IMR-90 (cell line): ENCODE results near the gene POLR3E. TPM values are rescaled to one million over a fixed set of nuclear protein-coding genes. Genes with fewer than 3 reads are reported as not detected.

Experiments
- ATAC-seq: fragments of 200-7000 bp; cut with Tn5 transposase; 2 replicates; pipeline ENCODE4 v1.9.1; 2020; ENCODE audit warnings: low read depth, mild to moderate bottlenecking, moderate library complexity
- BruUV-seq: library from RNA; stranded (reverse); fragments of 400-500 nt; replicated peaks from 2 replicates; lab custom pipeline; 2021; lab: Mats Ljungman, UMichigan
- CTCF ChIA-PET: fragments of 300-600 bp; formaldehyde crosslinking; extraction: SDS; loops from one replicate; lab custom pipeline; 2021; ENCODE audit warnings: antibody characterized with exemption; lab: Yijun Ruan, JAX
- POLR2A ChIA-PET: fragments of 300-600 bp; sonication (Branson Sonifier 250); formaldehyde crosslinking; loops from one replicate; lab custom pipeline; 2022; ENCODE audit warnings: antibody characterized with exemption; ENCODE audit not compliant: unreplicated experiment; lab: Charles Lee
- DNase-seq: peaks from one replicate; pipeline ENCODE4 v3.0.0; 2013
- H2AFZ ChIP-seq: replicated peaks from 2 replicates; pipeline ENCODE3; 2013; ENCODE audit warnings: low read length, mild to moderate bottlenecking; ENCODE audit not compliant: poor library complexity
- H2AK5ac ChIP-seq: 2 replicates; pipeline ENCODE4 v1.6.1; 2013; ENCODE audit warnings: low read depth, low read length, inconsistent platforms
- H2AK9ac ChIP-seq: replicated peaks from 2 replicates; pipeline ENCODE3; 2013; ENCODE audit warnings: mild to moderate bottlenecking, low read depth, low read length, moderate library complexity; ENCODE audit not compliant: poor library complexity
- H2BK120ac ChIP-seq: 2 replicates; pipeline ENCODE4 v1.6.1; 2013; ENCODE audit warnings: low read depth, low read length, inconsistent platforms
- H2BK15ac ChIP-seq: 3 replicates; pipeline ENCODE4 v1.6.1; 2013; ENCODE audit warnings: low read depth, low read length, inconsistent platforms
- H2BK20ac ChIP-seq: 2 replicates; pipeline ENCODE4 v1.6.1; 2013; ENCODE audit warnings: low read depth, mild to moderate bottlenecking, inconsistent platforms, low read length, moderate library complexity
- H2BK5ac ChIP-seq: 2 replicates; pipeline ENCODE4 v1.6.1; 2013; ENCODE audit warnings: mild to moderate bottlenecking, low read depth, low read length, inconsistent platforms; ENCODE audit not compliant: poor library complexity, severe bottlenecking
- H3K14ac ChIP-seq: replicated peaks from 2 replicates; pipeline ENCODE4 v1.6.1; 2013; ENCODE audit warnings: low read depth, low read length, inconsistent platforms
- H3K18ac ChIP-seq: 2 replicates; pipeline ENCODE4 v1.6.1; 2013; ENCODE audit warnings: low read depth, low read length, control low read depth
- H3K23ac ChIP-seq: 2 replicates; pipeline ENCODE4 v1.6.1; 2013; ENCODE audit warnings: low read depth, low read length, inconsistent platforms
- H3K27ac ChIP-seq: 2 replicates; pipeline ENCODE4 v1.5.1; 2013; ENCODE audit warnings: mild to moderate bottlenecking, control low read depth, low read length; ENCODE audit not compliant: insufficient read depth
- H3K27me3 ChIP-seq: 2 replicates; pipeline ENCODE4 v1.6.1; 2013; ENCODE audit warnings: low read length; ENCODE audit not compliant: control insufficient read depth, insufficient read depth
- H3K36me3 ChIP-seq: 2 replicates; pipeline ENCODE4 v1.6.1; 2013; ENCODE audit warnings: low read length, mixed read lengths; ENCODE audit not compliant: control insufficient read depth, insufficient read depth
- H3K4ac ChIP-seq: 2 replicates; pipeline ENCODE4 v1.6.1; 2013; ENCODE audit warnings: low read depth, low read length, inconsistent platforms
- H3K4me1 ChIP-seq: 2 replicates; pipeline ENCODE4 v1.6.1; 2013; ENCODE audit warnings: low read length, mixed read lengths; ENCODE audit not compliant: control insufficient read depth, insufficient read depth
- H3K4me2 ChIP-seq: 2 replicates; pipeline ENCODE4 v1.6.1; 2013; ENCODE audit warnings: low read depth, mild to moderate bottlenecking, control low read depth, low read length, moderate library complexity
- H3K4me3 ChIP-seq: 2 replicates; pipeline ENCODE4 v1.5.1; 2013; ENCODE audit warnings: low read depth, mild to moderate bottlenecking, control low read depth, low read length, moderate library complexity; ENCODE audit not compliant: insufficient read depth
- H3K56ac ChIP-seq: 2 replicates; pipeline ENCODE4 v1.6.1; 2013; ENCODE audit warnings: low read length, inconsistent platforms; ENCODE audit not compliant: insufficient read depth; ENCODE audit errors: extremely low read depth
- H3K79me1 ChIP-seq, 2 experiments: 2 replicates each; pipeline ENCODE4 v1.6.1; 2013; ENCODE audit warnings: low read length in 2 of 2, inconsistent platforms in 1 of 2, low read depth in 1 of 2
- H3K9ac ChIP-seq: 2 replicates; pipeline ENCODE4 v1.6.1; 2013; ENCODE audit warnings: low read depth, low read length, control low read depth
- H3K9me1 ChIP-seq: 2 replicates; pipeline ENCODE4 v1.6.1; 2013; ENCODE audit warnings: low read length, inconsistent platforms; ENCODE audit not compliant: insufficient read depth
- H3K9me3 ChIP-seq: 2 replicates; pipeline ENCODE4 v1.6.1; 2013; ENCODE audit warnings: low read length; ENCODE audit not compliant: control insufficient read depth, insufficient read depth
- H4K20me1 ChIP-seq: 2 replicates; pipeline ENCODE4 v1.6.1; 2013; ENCODE audit warnings: low read length, inconsistent platforms; ENCODE audit not compliant: insufficient read depth
- H4K5ac ChIP-seq: 2 replicates; pipeline ENCODE4 v1.6.1; 2013; ENCODE audit warnings: mild to moderate bottlenecking, low read depth, low read length, control low read depth
- H4K8ac ChIP-seq, 2 experiments: 2 replicates each; pipeline ENCODE4 v1.6.1; 2013; ENCODE audit warnings: low read depth in 2 of 2, low read length in 2 of 2, control low read depth in 1 of 2, inconsistent platforms in 1 of 2
- H4K91ac ChIP-seq: 2 replicates; pipeline ENCODE4 v1.6.1; 2013; ENCODE audit warnings: low read depth, low read length, inconsistent platforms; ENCODE audit not compliant: insufficient read depth
- MXI1 ChIP-seq: IDR thresholded peaks from 2 replicates; pipeline ENCODE4 v1.6.1; 2012; ENCODE audit warnings: low read depth, mild to moderate bottlenecking, low read length, moderate library complexity, borderline replicate concordance
- dilution Hi-C: fragments of 300-500 bp; cut with HindIII; formaldehyde crosslinking; loops from one replicate; pipeline ENCODE4 v1.14.3; 2018; ENCODE audit warnings: low sequenced_read_pairs; ENCODE audit not compliant: unreplicated experiment
- in situ Hi-C: fragments of 300-500 bp; cut with MboI; formaldehyde crosslinking; loops from 3 replicates; pipeline ENCODE4 v1.14.3; 2019; ENCODE audit warnings: low sequenced_read_pairs, inconsistent platforms, mixed read lengths
- intact Hi-C: fragments of 100-400 bp; cut with micrococcal nuclease; formaldehyde crosslinking; loops from 2 replicates; pipeline ENCODE4 v1.10.0; 2022
- polyA plus RNA-seq, 3 experiments: library from polyadenylated mRNA; depleted of rRNA; stranded (reverse); fragments of >200 nt; gene quantifications; 2 replicates each; pipeline ENCODE4 v1.2.3, GENCODE V29; 2012; ENCODE audit warnings: low replicate concordance in 1 of 3
- total RNA-seq: library from RNA; depleted of rRNA; stranded (reverse); fragments of >200 nt; gene quantifications from 2 replicates; pipeline ENCODE4 v1.2.3, GENCODE V29; 2012

Gene POLR3E
- total and polyA plus RNA-seq, 2 of the 4 experiments (the other 2 are of a cell fraction) = 19.9 to 46.0 TPM

DNA sequence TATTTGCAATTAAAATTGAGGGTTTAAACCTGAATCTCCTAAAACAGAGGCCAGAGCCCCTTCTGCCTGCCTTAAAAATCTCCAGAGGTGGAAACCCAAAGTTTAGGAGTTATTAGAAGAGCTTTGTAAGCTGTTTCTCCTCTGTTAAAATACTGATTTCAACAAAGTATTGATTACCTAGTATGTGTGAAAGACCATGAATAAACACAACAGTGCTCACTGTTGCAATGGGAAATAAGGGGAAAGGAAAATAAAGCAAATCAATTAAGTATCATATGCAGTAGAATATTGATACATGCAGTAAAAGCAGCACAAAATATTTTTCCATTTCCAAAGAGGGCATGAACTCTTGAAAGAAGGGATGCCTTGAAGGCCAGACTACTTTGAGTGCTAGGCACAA is 62.5 kb downstream of the POLR3E start:
- H3K4me2 ChIP-seq = no peak overlapping the region
- H3K23ac ChIP-seq = no peak overlapping the region
- no peak overlapping the region for H3K4ac ChIP-seq
- peaks cover 73% of the 10 kb centered on the region for H4K20me1 ChIP-seq
- no peak overlapping the region for H2AK5ac ChIP-seq
- peaks cover 5% of the 10 kb centered on the region for H3K4me1 ChIP-seq
- CTCF ChIA-PET = no interaction called here
- H3K4me3 ChIP-seq = no peak overlapping the region
- H4K91ac ChIP-seq = no peak overlapping the region
- H3K18ac ChIP-seq = no peak overlapping the region
- peaks cover 11% of the 10 kb centered on the region; the same call in 1 of the 2 replicates for H3K9me1 ChIP-seq
- no peak overlapping the region for H3K56ac ChIP-seq
- no peaks in the 10 kb centered on the region for H3K27me3 ChIP-seq
- no peak overlapping the region for H2BK15ac ChIP-seq
- no peak overlapping the region for H3K27ac ChIP-seq
- POLR2A ChIA-PET = no interaction called here
- no peak overlapping the region for H2BK5ac ChIP-seq
- peaks cover 26 to 72% of the 10 kb centered on the region in 2 experiments for H3K79me1 ChIP-seq
- H2BK20ac ChIP-seq = no peak overlapping the region
- in situ Hi-C loops (no loop called here), intact Hi-C loops (no loop called here), dilution Hi-C loops (no loop called here)
- H3K9ac ChIP-seq = no peak overlapping the region
- H2BK120ac ChIP-seq = no peak overlapping the region
- H3K9me3 ChIP-seq = no peaks in the 10 kb centered on the region
- TF ChIP-seq MXI1 = no peak
- H2AK9ac ChIP-seq = no peak overlapping the region
- no TSS peak for BruUV-seq
- no peak overlapping the region for H4K8ac ChIP-seq
- no peak for ATAC-seq
- H2AFZ ChIP-seq = no peak overlapping the region
- no peak overlapping the region for H4K5ac ChIP-seq
- peaks cover 40% of the 10 kb centered on the region for H3K36me3 ChIP-seq
- no peak overlapping the region for H3K14ac ChIP-seq
- DNase-seq = no peak
